ENCODE results near the gene DNAJB6. TPM values are rescaled to one million over a fixed set of nuclear protein-coding genes. Genes with fewer than 3 reads are reported as not detected.

Gene DNAJB6
- total and polyA plus RNA-seq, 2 donors (not counting 3 experiments of a cell fraction or from before 2014, with no cell fraction given): 69.6 to 135 TPM

DNA sequence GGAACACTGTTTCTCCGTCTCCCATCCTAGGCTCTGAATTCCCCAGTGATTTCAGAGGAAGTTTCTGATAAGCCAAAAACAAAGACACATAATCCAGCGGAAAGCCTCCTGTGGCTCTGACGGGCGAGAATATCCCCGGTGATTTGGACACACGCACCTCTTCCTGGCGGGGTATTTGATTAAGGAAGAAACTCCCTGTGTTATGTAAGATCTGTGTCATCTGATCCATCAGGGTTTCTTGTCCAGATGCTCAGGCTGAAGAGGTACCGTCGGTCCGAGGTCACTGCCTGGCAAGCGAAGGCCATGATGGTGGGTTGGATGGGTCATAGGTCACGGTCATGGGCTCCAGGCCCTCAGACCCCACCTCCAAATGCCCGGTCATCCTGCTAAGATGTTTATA, 39.6 kb upstream of the DNAJB6 start:
- no peak overlapping the region for H3K27ac ChIP-seq (ENCODE audit: insufficient read depth, low read depth, low read length)
- no peaks in the 10 kb centered on the region for H4K20me1 ChIP-seq (replicated peaks; ENCODE audit: control insufficient read depth, extremely low read depth, insufficient read depth, low read length)
- dilution Hi-C loops (cut with MboI; ENCODE audit: extremely low pct_ligation_motif_present, low sequenced_read_pairs) (no loop called here), intact Hi-C loops (cut with micrococcal nuclease) (no loop called here)
- H3K79me2 ChIP-seq (ENCODE audit: control insufficient read depth, insufficient read depth, low read length): no peaks in the 10 kb centered on the region
- no peaks in the 10 kb centered on the region for H3K9me1 ChIP-seq (replicated peaks; ENCODE audit: control insufficient read depth, extremely low read depth, insufficient read depth, low read length)
- H3K36me3 ChIP-seq (ENCODE audit: control insufficient read depth in 2 of 2, extremely low read depth in 1 of 2, insufficient read depth in 2 of 2, low read length in 2 of 2): no peaks in the 10 kb centered on the region
- no TSS peak for BruUV-seq (replicated peaks)
- H3K9me3 ChIP-seq (replicated peaks; ENCODE audit: control insufficient read depth, insufficient read depth, low read length): no peaks in the 10 kb centered on the region
- H3K9ac ChIP-seq (replicated peaks; ENCODE audit: extremely low read depth, insufficient read depth, low read length): no peak overlapping the region
- CTCF ChIA-PET: no interaction called here
- POLR2A ChIA-PET: no interaction called here
- FAIRE-seq (no peak), DNase-seq (ENCODE audit: low read depth, low spot score) (no peak)
- no peak overlapping the region for H3K4me2 ChIP-seq (ENCODE audit: insufficient read depth, low read length)
- TF ChIP-seq, protein P1, sequence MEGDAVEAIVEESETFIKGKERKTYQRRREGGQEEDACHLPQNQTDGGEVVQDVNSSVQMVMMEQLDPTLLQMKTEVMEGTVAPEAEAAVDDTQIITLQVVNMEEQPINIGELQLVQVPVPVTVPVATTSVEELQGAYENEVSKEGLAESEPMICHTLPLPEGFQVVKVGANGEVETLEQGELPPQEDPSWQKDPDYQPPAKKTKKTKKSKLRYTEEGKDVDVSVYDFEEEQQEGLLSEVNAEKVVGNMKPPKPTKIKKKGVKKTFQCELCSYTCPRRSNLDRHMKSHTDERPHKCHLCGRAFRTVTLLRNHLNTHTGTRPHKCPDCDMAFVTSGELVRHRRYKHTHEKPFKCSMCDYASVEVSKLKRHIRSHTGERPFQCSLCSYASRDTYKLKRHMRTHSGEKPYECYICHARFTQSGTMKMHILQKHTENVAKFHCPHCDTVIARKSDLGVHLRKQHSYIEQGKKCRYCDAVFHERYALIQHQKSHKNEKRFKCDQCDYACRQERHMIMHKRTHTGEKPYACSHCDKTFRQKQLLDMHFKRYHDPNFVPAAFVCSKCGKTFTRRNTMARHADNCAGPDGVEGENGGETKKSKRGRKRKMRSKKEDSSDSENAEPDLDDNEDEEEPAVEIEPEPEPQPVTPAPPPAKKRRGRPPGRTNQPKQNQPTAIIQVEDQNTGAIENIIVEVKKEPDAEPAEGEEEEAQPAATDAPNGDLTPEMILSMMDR (IDR thresholded peaks at IDR 0.05; ENCODE audit: extremely low read depth in 1 of 2, insufficient read depth in 1 of 2, low read depth in 1 of 2, low read length in 2 of 2): no peak
- TF ChIP-seq, protein P2, sequence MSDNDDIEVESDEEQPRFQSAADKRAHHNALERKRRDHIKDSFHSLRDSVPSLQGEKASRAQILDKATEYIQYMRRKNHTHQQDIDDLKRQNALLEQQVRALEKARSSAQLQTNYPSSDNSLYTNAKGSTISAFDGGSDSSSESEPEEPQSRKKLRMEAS (IDR thresholded peaks at IDR 0.05; ENCODE audit: insufficient read depth, insufficient read length): no peak
- no peak for TF ChIP-seq JUN (IDR thresholded peaks at IDR 0.05; ENCODE audit: borderline replicate concordance, insufficient read depth, insufficient read length, low read depth)
- no peak for TF ChIP-seq EZH2 (IDR thresholded peaks at IDR 0.05; ENCODE audit: borderline replicate concordance, low read depth, low read length, severe bottlenecking)
- TF ChIP-seq GATA2 (IDR thresholded peaks at IDR 0.05; ENCODE audit: insufficient read depth, insufficient read length, low read depth, low read length): no peak
- TF ChIP-seq FOS (IDR thresholded peaks at IDR 0.05; ENCODE audit: borderline replicate concordance, insufficient read depth, low read length): no peak
- no peak for TF ChIP-seq POLR2A (IDR thresholded peaks at IDR 0.05; ENCODE audit: low read depth, low read length)
- no peak for TF ChIP-seq POLR2AphosphoS5 (IDR thresholded peaks at IDR 0.05; ENCODE audit: insufficient read depth, low read depth, low read length)
- TF ChIP-seq MYC (IDR thresholded peaks at IDR 0.05; ENCODE audit: low read depth, low read length): no peak
- peaks cover under 1% of the 10 kb centered on the region for H3K4me1 ChIP-seq (ENCODE audit: control insufficient read depth, extremely low read depth, insufficient read depth, low read length)
- H3K27me3 ChIP-seq (ENCODE audit: control insufficient read depth in 2 of 2, insufficient read depth in 2 of 2, low read length in 2 of 2): no peaks in the 10 kb centered on the region
- H3K4me3 ChIP-seq (replicated peaks in 1 of 3; ENCODE audit: insufficient read depth in 1 of 3, low read depth in 1 of 3, low read length in 3 of 3): no peak overlapping the region
- no peak overlapping the region for H2AFZ ChIP-seq (ENCODE audit: low read depth, low read length)
